ENCODE data around the gene SLC22A23. TPM values are rescaled to one million over a fixed set of nuclear protein-coding genes. Genes with fewer than 3 reads are reported as not detected.

Gene SLC22A23
- total and polyA plus RNA-seq, 8 donors, result 5.9 to 241 (median 18.9) TPM

DNA sequence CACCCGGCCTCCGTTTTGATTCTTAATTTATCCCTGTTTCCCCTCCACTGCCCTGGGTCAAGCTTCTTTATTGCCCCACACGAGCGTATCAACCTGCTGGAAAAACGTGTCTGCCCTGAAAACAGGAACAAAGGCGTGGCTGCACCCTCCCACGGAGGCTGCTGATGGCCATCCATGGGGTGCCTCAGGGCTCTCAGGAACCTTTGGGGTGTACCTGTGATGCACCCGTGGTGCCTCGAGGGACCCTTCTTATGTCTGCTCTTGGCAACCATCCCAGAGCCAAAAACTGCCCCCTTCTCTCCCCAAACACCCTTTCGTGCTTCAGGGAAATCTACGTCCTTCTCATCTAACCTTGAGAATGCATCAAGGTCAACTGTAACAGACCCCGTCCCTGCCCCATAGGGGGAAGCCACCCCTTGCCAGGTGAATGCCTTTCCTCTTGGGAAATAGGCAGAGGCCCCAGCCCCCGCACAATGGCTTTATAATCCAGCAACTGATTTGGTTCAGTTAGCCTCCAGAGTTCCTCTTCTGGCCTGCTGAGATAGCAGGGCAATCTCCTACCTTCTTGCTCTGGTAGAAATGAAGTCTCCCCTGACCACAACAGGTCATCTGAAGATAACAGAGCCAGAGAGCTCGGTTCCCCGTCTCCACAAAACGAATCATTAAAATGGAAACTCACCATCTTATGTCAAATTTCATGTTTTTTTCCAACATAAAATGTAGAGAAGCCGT lies 168.7 kb downstream of the SLC22A23 start:
- H3K27me3 ChIP-seq, result no peaks in the 10 kb centered on the region
- 69 to 80% (median 77%) methylated on average over 17 of the region's 17 CpGs for WGBS, 5 donors
- H3K27ac ChIP-seq, result no peak overlapping the region
- H3K4me3 ChIP-seq, result no peak overlapping the region
- TF ChIP-seq, protein P1, sequence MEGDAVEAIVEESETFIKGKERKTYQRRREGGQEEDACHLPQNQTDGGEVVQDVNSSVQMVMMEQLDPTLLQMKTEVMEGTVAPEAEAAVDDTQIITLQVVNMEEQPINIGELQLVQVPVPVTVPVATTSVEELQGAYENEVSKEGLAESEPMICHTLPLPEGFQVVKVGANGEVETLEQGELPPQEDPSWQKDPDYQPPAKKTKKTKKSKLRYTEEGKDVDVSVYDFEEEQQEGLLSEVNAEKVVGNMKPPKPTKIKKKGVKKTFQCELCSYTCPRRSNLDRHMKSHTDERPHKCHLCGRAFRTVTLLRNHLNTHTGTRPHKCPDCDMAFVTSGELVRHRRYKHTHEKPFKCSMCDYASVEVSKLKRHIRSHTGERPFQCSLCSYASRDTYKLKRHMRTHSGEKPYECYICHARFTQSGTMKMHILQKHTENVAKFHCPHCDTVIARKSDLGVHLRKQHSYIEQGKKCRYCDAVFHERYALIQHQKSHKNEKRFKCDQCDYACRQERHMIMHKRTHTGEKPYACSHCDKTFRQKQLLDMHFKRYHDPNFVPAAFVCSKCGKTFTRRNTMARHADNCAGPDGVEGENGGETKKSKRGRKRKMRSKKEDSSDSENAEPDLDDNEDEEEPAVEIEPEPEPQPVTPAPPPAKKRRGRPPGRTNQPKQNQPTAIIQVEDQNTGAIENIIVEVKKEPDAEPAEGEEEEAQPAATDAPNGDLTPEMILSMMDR (IDR thresholded peaks at IDR 0.05), result no peak
- no peak for TF ChIP-seq POLR2A (IDR thresholded peaks at IDR 0.05)
- TF ChIP-seq EP300 (IDR thresholded peaks at IDR 0.05), result no peak
- TF ChIP-seq POLR2AphosphoS5 (IDR thresholded peaks at IDR 0.05), result no peak
- peaks cover 0 to 3% (median 1%) of the 10 kb centered on the region in 4 donors for H3K4me1 ChIP-seq
- intact Hi-C loops (cut with DNase I; ENCODE audit: low total_unique reads), result no loop called here
- H3K9me3 ChIP-seq, result no peaks in the 10 kb centered on the region
- peaks cover 5 to 88% (median 44%) of the 10 kb centered on the region in 4 donors for H3K36me3 ChIP-seq
- DNase-seq, result no peak

DNA sequence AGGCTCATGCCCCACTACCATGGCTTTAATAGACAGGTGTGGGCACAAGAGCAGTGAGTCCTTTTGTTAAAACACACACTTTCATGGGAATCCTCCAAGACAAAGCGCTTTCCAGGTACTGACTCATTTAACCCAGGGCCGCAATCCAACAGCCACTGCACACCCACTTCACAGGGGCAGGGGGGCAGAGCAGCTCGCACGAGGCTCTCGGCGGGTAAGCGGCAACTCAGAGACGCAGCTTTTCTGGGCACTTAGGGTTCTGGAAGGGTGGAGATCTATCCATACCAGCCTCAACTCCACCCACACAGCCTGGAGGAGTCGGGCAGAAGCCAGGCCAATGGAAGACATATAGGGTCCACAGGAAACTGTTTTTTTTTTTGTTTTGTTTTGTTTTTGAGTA lies 169.5 kb downstream of the SLC22A23 start:
- Histone ChIP-seq H3K36me3 (peaks cover 5 to 91% (median 47%) of the 10 kb centered on the region in 4 donors), H3K4me1 (peaks cover 0 to 11% (median 5%) of the 10 kb centered on the region in 4 donors), H3K27ac (no peak overlapping the region), H3K27me3 (no peaks in the 10 kb centered on the region), H3K4me3 (no peak overlapping the region), H3K9me3 (no peaks in the 10 kb centered on the region)
- DNase-seq, result no peak
- intact Hi-C loops (cut with DNase I; ENCODE audit: low total_unique reads), result no loop called here
- no peak for TF ChIP-seq EP300 (IDR thresholded peaks at IDR 0.05)
- TF ChIP-seq, protein P1 (IDR thresholded peaks at IDR 0.05), result no peak
- TF ChIP-seq POLR2A (IDR thresholded peaks at IDR 0.05), result no peak
- no peak for TF ChIP-seq POLR2AphosphoS5 (IDR thresholded peaks at IDR 0.05)
- 73 to 88% (median 81%) methylated on average over 9 of the region's 9 CpGs for WGBS, 5 donors

DNA sequence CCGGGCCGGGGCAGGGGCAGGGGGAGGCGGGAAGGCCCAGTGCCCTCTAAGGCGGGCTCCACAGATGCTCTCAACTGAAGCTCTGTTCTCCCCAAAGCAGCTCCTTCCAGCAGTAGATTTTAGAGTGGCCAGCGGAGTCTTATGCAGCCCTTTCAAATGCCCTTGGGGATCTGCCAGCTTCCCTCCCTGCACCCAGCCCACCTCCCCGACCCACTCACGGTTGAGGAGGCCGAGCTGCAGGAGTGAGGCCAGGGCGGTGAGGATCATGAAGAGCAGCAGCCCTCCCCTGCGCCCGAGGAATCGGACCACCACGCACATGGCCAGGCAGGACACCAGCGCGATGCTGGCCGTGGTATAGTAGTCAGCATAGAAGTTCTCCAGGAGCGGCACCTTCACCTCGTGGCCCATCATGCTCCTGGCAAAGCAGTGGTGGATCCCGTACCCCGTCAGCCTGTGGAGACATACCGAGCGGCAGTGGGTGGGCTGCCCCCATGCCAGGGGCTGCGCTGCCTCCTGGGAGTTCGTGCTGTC lies 170.1 kb downstream of the SLC22A23 start:
- Histone ChIP-seq H3K9me3 (no peaks in the 10 kb centered on the region), H3K4me3 (no peak overlapping the region), H3K4me1 (peaks cover 0 to 17% (median 8%) of the 10 kb centered on the region in 4 donors), H3K36me3 (peaks cover 5 to 90% (median 51%) of the 10 kb centered on the region in 4 donors), H3K27ac (no peak overlapping the region), H3K27me3 (no peaks in the 10 kb centered on the region)
- intact Hi-C loops (cut with DNase I; ENCODE audit: low total_unique reads), result no loop called here
- TF ChIP-seq, protein P1 (IDR thresholded peaks at IDR 0.05), result no peak
- no peak for TF ChIP-seq POLR2A (IDR thresholded peaks at IDR 0.05)
- TF ChIP-seq POLR2AphosphoS5 (IDR thresholded peaks at IDR 0.05), result no peak
- TF ChIP-seq EP300 (IDR thresholded peaks at IDR 0.05), result no peak
- DNase-seq, result no peak
- WGBS, 5 donors, result 94 to 96% (median 95%) methylated on average over 19 to 24 of the region's 24 CpGs

DNA sequence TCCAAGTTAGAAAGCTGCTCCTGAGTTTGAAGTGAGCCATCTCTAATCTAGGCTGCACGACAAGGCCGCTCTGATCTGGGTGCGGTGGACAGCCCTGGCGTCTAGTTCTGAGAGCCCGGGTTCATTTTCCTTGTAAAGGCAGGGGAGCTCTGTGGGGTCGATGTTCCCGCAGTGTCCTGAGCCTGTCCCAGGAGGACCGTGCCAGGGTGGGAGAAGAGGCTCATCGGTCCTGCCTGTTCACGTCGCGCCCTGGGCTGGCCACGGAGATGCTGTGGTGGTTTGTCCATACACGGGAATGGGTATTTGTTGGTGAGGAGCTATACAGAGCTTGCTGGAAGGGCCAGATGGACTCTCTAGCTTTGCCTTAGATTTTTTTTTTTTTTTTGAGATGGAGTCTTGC lies 171.1 kb downstream of the SLC22A23 start:
- Histone ChIP-seq H3K9me3 (no peaks in the 10 kb centered on the region), H3K27ac (no peak overlapping the region), H3K4me1 (peaks cover 0 to 24% (median 11%) of the 10 kb centered on the region in 4 donors), H3K4me3 (no peak overlapping the region), H3K36me3 (peaks cover 11 to 95% (median 54%) of the 10 kb centered on the region in 4 donors), H3K27me3 (no peaks in the 10 kb centered on the region)
- TF ChIP-seq, protein P1 (IDR thresholded peaks at IDR 0.05), result no peak
- TF ChIP-seq POLR2AphosphoS5 (IDR thresholded peaks at IDR 0.05) (no peak), EP300 (IDR thresholded peaks at IDR 0.05) (no peak), POLR2A (IDR thresholded peaks at IDR 0.05) (no peak)
- 85 to 93% (median 86%) methylated on average over 14 of the region's 14 CpGs for WGBS, 5 donors
- intact Hi-C loops (cut with DNase I; ENCODE audit: low total_unique reads), result no loop called here
- DNase-seq, result no peak

Measured in stomach (tissue), 9 donors.